MM.1S (cell line): Measurements from ENCODE around the gene BRI3.

Experiments used
- DNase-seq: peaks from one replicate; pipeline ENCODE4 v3.0.0-alpha.2; 2015
- H2AFZ ChIP-seq: fragments of 300-600 bp; sonication (generic); 2 replicates; pipeline ENCODE4 v1.6.0; 2016; ENCODE audit warnings: antibody characterized with exemption, low read length
- H3F3A ChIP-seq: fragments of 300-600 bp; sonication (generic); 2 replicates; pipeline ENCODE4 v1.6.1; 2016; ENCODE audit warnings: mild to moderate bottlenecking, antibody characterized with exemption, low read length, moderate library complexity, mixed read lengths; ENCODE audit not compliant: insufficient read depth
- H3K27ac ChIP-seq: fragments of 300-600 bp; sonication (generic); 2 replicates; pipeline ENCODE4 v1.5.1; 2016; ENCODE audit warnings: mild to moderate bottlenecking, low read length
- H3K27me3 ChIP-seq: fragments of 300-600 bp; sonication (generic); replicated peaks from 2 replicates; pipeline ENCODE4 v1.6.0; 2016; ENCODE audit warnings: low read length; ENCODE audit not compliant: insufficient read depth
- H3K36me3 ChIP-seq: fragments of 300-600 bp; sonication (generic); replicated peaks from 2 replicates; pipeline ENCODE4 v1.6.1; 2016; ENCODE audit warnings: mild to moderate bottlenecking, low read length, mixed read lengths; ENCODE audit not compliant: insufficient read depth
- H3K4me1 ChIP-seq: fragments of 300-600 bp; sonication (generic); 2 replicates; pipeline ENCODE4 v1.6.1; 2016; ENCODE audit warnings: low read length, mixed read lengths
- H3K4me2 ChIP-seq: fragments of 300-600 bp; sonication (generic); 2 replicates; pipeline ENCODE4 v1.6.0; 2016; ENCODE audit warnings: low read depth, low read length
- H3K4me3 ChIP-seq: fragments of 300-600 bp; sonication (generic); 2 replicates; pipeline ENCODE4 v1.5.1; 2016; ENCODE audit warnings: low read length, mixed read lengths
- H3K79me2 ChIP-seq: fragments of 300-600 bp; sonication (generic); 2 replicates; pipeline ENCODE4 v1.6.1; 2016; ENCODE audit warnings: mixed run types, low read length, mixed read lengths
- H3K9ac ChIP-seq: fragments of 300-600 bp; sonication (generic); 2 replicates; pipeline ENCODE4 v1.6.1; 2016; ENCODE audit warnings: low read length, mixed read lengths
- H3K9me2 ChIP-seq: fragments of 300-600 bp; sonication (generic); replicated peaks from 2 replicates; pipeline ENCODE4 v1.6.1; 2016; ENCODE audit warnings: mild to moderate bottlenecking, low read length, mixed read lengths; ENCODE audit not compliant: insufficient read depth
- H3K9me3 ChIP-seq: fragments of 300-600 bp; sonication (generic); replicated peaks from 2 replicates; pipeline ENCODE4 v1.6.1; 2016; ENCODE audit warnings: mild to moderate bottlenecking, low read length, mixed read lengths; ENCODE audit not compliant: insufficient read depth
- H4K20me1 ChIP-seq: fragments of 300-600 bp; sonication (generic); 2 replicates; pipeline ENCODE4 v1.6.1; 2016; ENCODE audit warnings: mild to moderate bottlenecking, low read length, moderate library complexity, mixed read lengths; ENCODE audit not compliant: insufficient read depth
- EZH2 ChIP-seq: fragments of 300-600 bp; sonication (generic); optimal IDR thresholded peaks from 2 replicates; pipeline ENCODE3; 2017; ENCODE audit warnings: low read depth, mild to moderate bottlenecking, antibody characterized with exemption, low read length, mixed read lengths
- EZH2phosphoT487 ChIP-seq: fragments of 300-600 bp; sonication (generic); IDR thresholded peaks from 2 replicates; pipeline ENCODE4 v1.6.1; 2018; ENCODE audit warnings: antibody characterized with exemption, low read length
- TF ChIP-seq, protein P1 (sequence below): fragments of 300-600 bp; sonication (generic); IDR thresholded peaks from 2 replicates; pipeline ENCODE4 v1.5.1; 2016; ENCODE audit warnings: antibody characterized with exemption, low read length, mixed read lengths

BRI3 gene

DNA sequence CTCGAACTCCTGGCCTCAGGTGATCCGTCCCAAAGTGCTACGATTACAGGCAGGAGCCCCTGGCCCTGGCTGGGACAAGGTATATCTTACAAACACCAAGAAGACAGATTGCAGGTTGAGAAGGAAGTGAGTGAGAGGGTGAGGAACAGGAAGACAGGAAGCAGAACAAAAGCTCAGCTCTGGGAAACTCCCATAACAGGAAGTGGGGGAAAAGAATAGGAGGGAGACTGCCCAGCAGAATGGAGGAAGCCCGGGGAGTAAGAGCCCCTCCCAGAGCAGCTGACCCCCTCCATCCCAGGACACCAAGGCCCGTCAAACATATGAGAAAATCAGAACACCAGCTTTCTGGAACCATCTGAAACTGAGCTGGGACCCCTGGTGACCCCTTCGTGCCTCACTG, 32.4 kb upstream of the BRI3 start:
- no peaks in the 10 kb centered on the region for H4K20me1 ChIP-seq
- peaks cover 8% of the 10 kb centered on the region; the same call in 1 of the 2 replicates for H3K4me1 ChIP-seq
- H3K27ac ChIP-seq: no peak overlapping the region
- H3K9me2 ChIP-seq: no peaks in the 10 kb centered on the region
- no peaks in the 10 kb centered on the region for H3K9me3 ChIP-seq
- no peak overlapping the region for H3K9ac ChIP-seq
- H3K36me3 ChIP-seq: no peaks in the 10 kb centered on the region
- H3K27me3 ChIP-seq: no peaks in the 10 kb centered on the region
- H2AFZ ChIP-seq: no peak overlapping the region
- H3K4me3 ChIP-seq: no peak overlapping the region
- no peak for TF ChIP-seq EZH2
- no peak for TF ChIP-seq EZH2phosphoT487
- TF ChIP-seq, protein P1, sequence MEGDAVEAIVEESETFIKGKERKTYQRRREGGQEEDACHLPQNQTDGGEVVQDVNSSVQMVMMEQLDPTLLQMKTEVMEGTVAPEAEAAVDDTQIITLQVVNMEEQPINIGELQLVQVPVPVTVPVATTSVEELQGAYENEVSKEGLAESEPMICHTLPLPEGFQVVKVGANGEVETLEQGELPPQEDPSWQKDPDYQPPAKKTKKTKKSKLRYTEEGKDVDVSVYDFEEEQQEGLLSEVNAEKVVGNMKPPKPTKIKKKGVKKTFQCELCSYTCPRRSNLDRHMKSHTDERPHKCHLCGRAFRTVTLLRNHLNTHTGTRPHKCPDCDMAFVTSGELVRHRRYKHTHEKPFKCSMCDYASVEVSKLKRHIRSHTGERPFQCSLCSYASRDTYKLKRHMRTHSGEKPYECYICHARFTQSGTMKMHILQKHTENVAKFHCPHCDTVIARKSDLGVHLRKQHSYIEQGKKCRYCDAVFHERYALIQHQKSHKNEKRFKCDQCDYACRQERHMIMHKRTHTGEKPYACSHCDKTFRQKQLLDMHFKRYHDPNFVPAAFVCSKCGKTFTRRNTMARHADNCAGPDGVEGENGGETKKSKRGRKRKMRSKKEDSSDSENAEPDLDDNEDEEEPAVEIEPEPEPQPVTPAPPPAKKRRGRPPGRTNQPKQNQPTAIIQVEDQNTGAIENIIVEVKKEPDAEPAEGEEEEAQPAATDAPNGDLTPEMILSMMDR: no peak
- DNase-seq: no peak
- peaks cover 27% of the 10 kb centered on the region for H3K79me2 ChIP-seq
- no peak overlapping the region for H3K4me2 ChIP-seq
- peaks cover 19% of the 10 kb centered on the region for H3F3A ChIP-seq

DNA sequence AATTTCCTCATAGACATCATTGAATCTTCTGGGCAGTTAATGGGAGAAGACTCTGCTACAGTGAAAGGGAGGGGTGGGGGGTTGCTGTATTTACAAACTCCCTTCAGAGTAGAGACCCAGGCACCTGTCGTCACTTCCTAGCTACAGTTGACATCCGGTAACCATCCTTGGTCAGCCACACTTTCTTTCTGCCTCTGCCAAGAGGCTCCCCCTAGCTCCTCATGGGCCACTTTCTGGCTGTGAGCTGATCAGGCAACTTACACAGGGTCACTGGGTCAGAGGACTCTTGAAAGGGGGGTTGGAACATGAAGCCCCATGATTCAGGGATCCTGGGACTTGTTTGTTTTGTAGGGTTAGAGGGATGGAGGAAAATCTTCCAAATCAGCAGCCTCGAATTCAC, 30.7 kb upstream of the BRI3 start:
- Histone ChIP-seq H2AFZ (peak overlapping the region; percentile 74), H3K9ac (peak overlapping the region; percentile 74), H3K4me2 (peak overlapping the region; percentile 94), H3F3A (peaks cover 19% of the 10 kb centered on the region), H3K27me3 (no peaks in the 10 kb centered on the region), H3K9me3 (no peaks in the 10 kb centered on the region), H3K27ac (peak overlapping the region; percentile 90), H3K4me1 (peaks cover 8% of the 10 kb centered on the region; the same call in 1 of the 2 replicates), H3K4me3 (peak overlapping the region; percentile 98), H3K36me3 (no peaks in the 10 kb centered on the region), H3K79me2 (peaks cover 37% of the 10 kb centered on the region), H4K20me1 (no peaks in the 10 kb centered on the region), H3K9me2 (no peaks in the 10 kb centered on the region)
- no peak for TF ChIP-seq EZH2phosphoT487
- TF ChIP-seq, protein P1: peak; percentile 26
- no peak for TF ChIP-seq EZH2
- peak; percentile 67 for DNase-seq

DNA sequence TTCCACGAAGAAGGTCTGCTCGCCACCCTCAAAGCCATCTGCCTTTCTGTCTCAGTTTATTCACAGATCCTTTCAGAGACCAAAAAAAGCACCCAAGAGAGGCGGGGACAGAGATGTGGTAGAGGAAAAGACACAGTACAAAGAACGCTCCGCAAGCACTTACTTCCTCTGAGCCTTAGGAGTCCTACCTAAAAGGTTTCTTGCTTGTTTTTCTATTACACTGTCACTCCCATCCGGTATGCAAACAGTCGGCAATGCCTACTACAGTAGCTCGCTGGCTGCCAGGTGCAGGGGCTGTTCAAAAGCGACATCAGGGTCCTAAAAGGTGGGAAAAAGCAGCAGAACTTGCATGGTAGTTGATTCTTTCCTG, 30.3 kb upstream of the BRI3 start:
- TF ChIP-seq EZH2 (no peak), EZH2phosphoT487 (no peak)
- TF ChIP-seq, protein P1: no peak
- Histone ChIP-seq H3K27me3 (no peaks in the 10 kb centered on the region), H3K36me3 (no peaks in the 10 kb centered on the region), H3K9me2 (no peaks in the 10 kb centered on the region), H3K9me3 (no peaks in the 10 kb centered on the region), H3K27ac (peak overlapping the region; percentile 90), H3K4me2 (peak overlapping the region; percentile 94), H3F3A (peaks cover 19% of the 10 kb centered on the region), H3K9ac (peak overlapping the region; percentile 74), H4K20me1 (no peaks in the 10 kb centered on the region), H3K4me3 (peak overlapping the region; percentile 98), H3K4me1 (peaks cover 8% of the 10 kb centered on the region; the same call in 1 of the 2 replicates), H3K79me2 (peaks cover 39% of the 10 kb centered on the region), H2AFZ (peak overlapping the region; percentile 74)
- peak; percentile 56 for DNase-seq
